H1 (cell line): Measurements from ENCODE around the gene B9D1. TPM values are rescaled to one million over a fixed set of nuclear protein-coding genes. Genes with fewer than 3 reads are reported as not detected.

Experiments used
- CTCF ChIA-PET: fragments of 300-600 bp; sonication (Branson Sonifier 250); formaldehyde crosslinking; loops from one replicate; lab custom pipeline; 2021; ENCODE audit not compliant: partially characterized antibody; lab: Charles Lee
- POLR2A ChIA-PET: fragments of 300-600 bp; sonication (Branson Sonifier 250); formaldehyde crosslinking; loops from one replicate; lab custom pipeline; 2021; ENCODE audit warnings: inconsistent platforms; ENCODE audit not compliant: partially characterized antibody; lab: Charles Lee
- DNase-seq, 2 experiments: peaks; one replicate each; pipeline versions ENCODE4 v3.0.0 to v3.0.0-alpha.2; 2010 to 2022; ENCODE audit warnings: low spot score in 2 of 2, low read depth in 1 of 2, mixed read lengths in 1 of 2
- FAIRE-seq: peaks from 2 replicates; lab custom pipeline; 2011; peaks lifted over from hg19 to GRCh38; lab: Jason Lieb, UNC
- H2AFZ ChIP-seq: 2 replicates; pipeline ENCODE4 v1.8.1; 2012; ENCODE audit warnings: low read length, inconsistent platforms
- H2AK5ac ChIP-seq: 2 replicates; pipeline ENCODE4 v1.6.1; 2013; ENCODE audit warnings: low read depth, low read length
- H2BK120ac ChIP-seq: replicated peaks from 2 replicates; pipeline ENCODE3; 2013; ENCODE audit warnings: low read depth, low read length, inconsistent platforms
- H2BK12ac ChIP-seq: 2 replicates; pipeline ENCODE4 v1.6.1; 2013; ENCODE audit warnings: low read depth, low read length
- H2BK15ac ChIP-seq: 2 replicates; pipeline ENCODE4 v1.6.1; 2013; ENCODE audit warnings: low read length
- H2BK20ac ChIP-seq: 2 replicates; pipeline ENCODE4 v1.6.1; 2013; ENCODE audit warnings: low read length
- H2BK5ac ChIP-seq: 2 replicates; pipeline ENCODE4 v1.6.1; 2013; ENCODE audit warnings: low read depth, low read length
- H3K14ac ChIP-seq: 2 replicates; pipeline ENCODE4 v1.6.1; 2013; ENCODE audit warnings: inconsistent platforms; ENCODE audit not compliant: insufficient read length
- H3K18ac ChIP-seq: 2 replicates; pipeline ENCODE4 v1.6.1; 2013; ENCODE audit warnings: low read length; ENCODE audit errors: extremely low read depth
- H3K23ac ChIP-seq: 2 replicates; pipeline ENCODE4 v1.6.1; 2013; ENCODE audit warnings: inconsistent platforms; ENCODE audit not compliant: insufficient read length
- H3K23me2 ChIP-seq: 2 replicates; pipeline ENCODE4 v1.6.1; 2013; ENCODE audit warnings: low read depth, low read length
- H3K27ac ChIP-seq: 2 replicates; pipeline ENCODE4 v1.6.1; 2011; ENCODE audit warnings: low read depth, low read length, inconsistent platforms
- H3K27me3 ChIP-seq, 4 experiments: replicated peaks in 1 of 4; 1 replicate in 1 of 4; 2 replicates in 3 of 4; pipeline versions ENCODE4 v1.6.1 to v1.8.1; 2011 to 2013; ENCODE audit warnings: low read length in 3 of 4, mild to moderate bottlenecking in 3 of 4, inconsistent platforms in 2 of 4, mixed read lengths in 2 of 4, moderate library complexity in 1 of 4; ENCODE audit not compliant: control insufficient read depth in 3 of 4, insufficient read depth in 3 of 4; ENCODE audit errors: extremely low read depth in 1 of 4
- H3K36me3 ChIP-seq, 4 experiments: 2 replicates each; pipeline versions ENCODE4 v1.6.1 to v1.8.1; 2011 to 2013; ENCODE audit warnings: mild to moderate bottlenecking in 4 of 4, low read length in 3 of 4, moderate library complexity in 2 of 4, control low read depth in 1 of 4, inconsistent platforms in 1 of 4; ENCODE audit not compliant: insufficient read depth in 4 of 4, control insufficient read depth in 2 of 4
- H3K4ac ChIP-seq: replicated peaks from 2 replicates; pipeline ENCODE3; 2013; ENCODE audit warnings: low read length, low read depth, mixed read lengths, inconsistent platforms; ENCODE audit not compliant: insufficient read length
- H3K4me1 ChIP-seq, 4 experiments: replicated peaks in 1 of 4; 1 replicate in 1 of 4; 2 replicates in 3 of 4; pipeline versions ENCODE4 v1.6.1 to v1.8.1; 2011 to 2013; ENCODE audit warnings: low read length in 3 of 4, inconsistent platforms in 2 of 4, mixed read lengths in 1 of 4; ENCODE audit not compliant: insufficient read depth in 4 of 4, control insufficient read depth in 3 of 4
- H3K4me2 ChIP-seq, 2 experiments: 2 replicates each; pipeline versions ENCODE4 v1.6.1 to v1.8.1; 2011 to 2013; ENCODE audit warnings: low read depth in 2 of 2, low read length in 2 of 2, control low read depth in 1 of 2, inconsistent platforms in 1 of 2, mild to moderate bottlenecking in 1 of 2; ENCODE audit not compliant: insufficient read depth in 1 of 2
- H3K4me3 ChIP-seq, 4 experiments: fragments of 200-600, 300-600 bp in 1 of 4; sonication (generic), shearing (Covaris generic), sonication (Bioruptor Twin) in 1 of 4; 2 replicates each; pipeline versions ENCODE4 v1.5.1 to v1.8.1; 2011 to 2016; ENCODE audit warnings: low read length in 4 of 4, low read depth in 3 of 4, control low read depth in 2 of 4, inconsistent platforms in 2 of 4, mild to moderate bottlenecking in 2 of 4, mixed read lengths in 1 of 4, moderate library complexity in 1 of 4; ENCODE audit not compliant: insufficient read depth in 2 of 4; ENCODE audit errors: extremely low read depth in 1 of 4
- H3K56ac ChIP-seq: replicated peaks from 2 replicates; pipeline ENCODE3; 2013; ENCODE audit warnings: low read depth, mild to moderate bottlenecking, mixed read lengths, low read length, inconsistent platforms; ENCODE audit not compliant: insufficient read length
- H3K79me1 ChIP-seq: 2 replicates; pipeline ENCODE4 v1.6.1; 2013; ENCODE audit warnings: low read depth, low read length, control low read depth
- H3K79me2 ChIP-seq, 2 experiments: 2 replicates each; pipeline versions ENCODE4 v1.6.1 to v1.8.1; 2012 to 2013; ENCODE audit warnings: low read length in 2 of 2, mild to moderate bottlenecking in 2 of 2, inconsistent platforms in 1 of 2; ENCODE audit not compliant: insufficient read depth in 2 of 2, control insufficient read depth in 1 of 2
- H3K9ac ChIP-seq, 4 experiments: replicated peaks in 1 of 4; 1 replicate in 1 of 4; 2 replicates in 3 of 4; pipeline versions ENCODE4 v1.6.1 to v1.8.1; 2011 to 2013; ENCODE audit warnings: low read depth in 3 of 4, low read length in 3 of 4, control low read depth in 2 of 4, mild to moderate bottlenecking in 2 of 4, moderate library complexity in 2 of 4, inconsistent platforms in 1 of 4; ENCODE audit errors: extremely low read depth in 1 of 4
- H3K9me3 ChIP-seq, 2 experiments: 2 replicates each; pipeline versions ENCODE4 v1.6.1 to v1.8.1; 2012 to 2013; ENCODE audit warnings: mild to moderate bottlenecking in 2 of 2, moderate library complexity in 2 of 2, control low read depth in 1 of 2, inconsistent platforms in 1 of 2, low read depth in 1 of 2, low read length in 1 of 2, mixed read lengths in 1 of 2; ENCODE audit not compliant: insufficient read depth in 2 of 2
- H4K20me1 ChIP-seq, 2 experiments: replicated peaks in 1 of 2; 2 replicates each; pipeline versions ENCODE3 to v1.8.1; 2011 to 2013; ENCODE audit warnings: inconsistent platforms in 2 of 2, low read length in 2 of 2, mild to moderate bottlenecking in 1 of 2; ENCODE audit not compliant: insufficient read depth in 2 of 2, control insufficient read depth in 1 of 2
- H4K5ac ChIP-seq: 2 replicates; pipeline ENCODE4 v1.6.1; 2013; ENCODE audit warnings: low read length, low read depth, mixed read lengths, inconsistent platforms; ENCODE audit not compliant: insufficient read length
- H4K8ac ChIP-seq: 2 replicates; pipeline ENCODE4 v1.8.0; 2013; ENCODE audit warnings: mild to moderate bottlenecking, moderate library complexity, low read length, inconsistent platforms; ENCODE audit not compliant: insufficient read depth; ENCODE audit errors: extremely low read depth
- H4K91ac ChIP-seq: replicated peaks from 2 replicates; pipeline ENCODE3; 2013; ENCODE audit warnings: low read length, mixed read lengths, inconsistent platforms; ENCODE audit not compliant: insufficient read length
- E2F6 ChIP-seq: IDR thresholded peaks from 2 replicates; pipeline ENCODE4 v1.6.1; 2012; ENCODE audit warnings: inconsistent platforms
- SP1 ChIP-seq: IDR thresholded peaks from 2 replicates; pipeline ENCODE4 v1.6.1; 2011; ENCODE audit warnings: low read depth, low read length
- TAF7 ChIP-seq: optimal IDR thresholded peaks from 2 replicates; pipeline ENCODE3; 2011; ENCODE audit warnings: low read depth, mild to moderate bottlenecking, inconsistent platforms, low read length, moderate library complexity, borderline replicate concordance
- TBP ChIP-seq: IDR thresholded peaks from 2 replicates; pipeline ENCODE4 v1.6.1; 2011; ENCODE audit warnings: low read depth, low read length, improper control_type of control experiment
- WGBS, 2 experiments: shearing (Covaris generic) in 1 of 2; methylation state at CpG; one replicate each; pipeline versions ENCODE4 v1.1.6 to v1.1.7; 2013 to 2015; ENCODE audit warnings: low lambda C conversion rate in 2 of 2, mixed read lengths in 2 of 2, inconsistent platforms in 1 of 2, low coverage in 1 of 2, missing lambda C conversion rate in 1 of 2; ENCODE audit not compliant: insufficient replicate concordance in 2 of 2, insufficient coverage in 1 of 2, insufficient read length in 1 of 2; ENCODE audit errors: extremely low coverage in 1 of 2, missing lambda C conversion rate in 1 of 2; 5-methylcytosine and 5-hydroxymethylcytosine counted together
- polyA plus RNA-seq, 7 experiments: library from polyadenylated mRNA; depleted of rRNA in 3 of 7; stranded (reverse) in 5 of 7; unstranded in 2 of 7; fragments of >200 nt in 5 of 7; fragments of 200-250 nt in 2 of 7; gene quantifications; 1 replicate in 5 of 7; 2 replicates in 1 of 7; 4 replicates in 1 of 7; pipeline versions ENCODE4 v1.2.1 to v1.2.3, GENCODE V29; 2011 to 2013; ENCODE audit warnings: missing spikeins in 2 of 7, mixed read lengths in 2 of 7
- total RNA-seq: library from RNA; stranded (reverse); fragmentation: NEBNext Ultra II Directional; extraction: Animal tissue kit (Norgen Biotek cat#: 25700); gene quantifications from 2 replicates; pipeline ENCODE4 v1.2.1, GENCODE V29; 2021

The B9D1 gene
- total and polyA plus RNA-seq, 2 of the 8 experiments (the other 6 are each of a cell fraction or from before 2014, with no cell fraction given): 24.6 to 65.7 TPM

- DNase-seq: no peak
- Histone ChIP-seq H3K27me3 (no peaks in the 10 kb centered on the region), H3K23ac (no peak overlapping the region), H2BK20ac (no peak overlapping the region), H3K79me1 (peaks cover 17% of the 10 kb centered on the region), H3K18ac (no peak overlapping the region), H4K8ac (peak overlapping the region; percentile 72; the same call in 1 of the 2 replicates), H4K20me1 (peaks cover 10 to 28% of the 10 kb centered on the region in 2 experiments), H2BK15ac (no peak overlapping the region), H3K9ac (no peak overlapping the region), H4K5ac (no peak overlapping the region), H3K4me2 (no peak overlapping the region), H3K23me2 (no peaks in the 10 kb centered on the region), H2AFZ (no peak overlapping the region), H4K91ac (no peak overlapping the region), H2AK5ac (no peak overlapping the region), H2BK5ac (peak overlapping the region; percentile 35; the same call in 1 of the 2 replicates), H3K4me1 (peaks cover 0 to 4% (median 0%) of the 10 kb centered on the region in 4 experiments; a peak in 3 of 7 replicates), H2BK12ac (no peak overlapping the region), H3K36me3 (no peaks in the 10 kb centered on the region; a peak in 1 of 8 replicates), H3K27ac (no peak overlapping the region), H3K14ac (no peak overlapping the region), H3K4me3 (no peak overlapping the region), H2BK120ac (no peak overlapping the region), H3K56ac (no peak overlapping the region), H3K4ac (no peak overlapping the region), H3K9me3 (no peaks in the 10 kb centered on the region), H3K79me2 (peaks cover 0 to 6% of the 10 kb centered on the region in 2 experiments; a peak in 2 of 4 replicates)
- 91% methylated on average over 5 of the region's 5 CpGs; no CpG with 5 or more reads in 1 of the 2 experiments for WGBS, 2 experiments
- no peak for FAIRE-seq
- TF ChIP-seq TBP: no peak
- TF ChIP-seq SP1: no peak
- no peak for TF ChIP-seq TAF7
- TF ChIP-seq E2F6: no peak
- CTCF ChIA-PET: interaction anchor here (0.6 to 2.0 kb wide), 8 partner anchors 8 to 56 kb away, joined by 3 to 6 read pairs (median 4); no protein-coding TSS in a partner anchor
- POLR2A ChIA-PET: interaction anchor here (0.8 to 1.3 kb wide), 2 partner anchors 9 to 37 kb away, joined by 3 to 4 read pairs; no protein-coding TSS in a partner anchor
These were observed 61.1 kb downstream of the B9D1 start for GRCh38 chr17:19301274-19301951.
